ENCODE data around the gene CDIP1.

DNA sequence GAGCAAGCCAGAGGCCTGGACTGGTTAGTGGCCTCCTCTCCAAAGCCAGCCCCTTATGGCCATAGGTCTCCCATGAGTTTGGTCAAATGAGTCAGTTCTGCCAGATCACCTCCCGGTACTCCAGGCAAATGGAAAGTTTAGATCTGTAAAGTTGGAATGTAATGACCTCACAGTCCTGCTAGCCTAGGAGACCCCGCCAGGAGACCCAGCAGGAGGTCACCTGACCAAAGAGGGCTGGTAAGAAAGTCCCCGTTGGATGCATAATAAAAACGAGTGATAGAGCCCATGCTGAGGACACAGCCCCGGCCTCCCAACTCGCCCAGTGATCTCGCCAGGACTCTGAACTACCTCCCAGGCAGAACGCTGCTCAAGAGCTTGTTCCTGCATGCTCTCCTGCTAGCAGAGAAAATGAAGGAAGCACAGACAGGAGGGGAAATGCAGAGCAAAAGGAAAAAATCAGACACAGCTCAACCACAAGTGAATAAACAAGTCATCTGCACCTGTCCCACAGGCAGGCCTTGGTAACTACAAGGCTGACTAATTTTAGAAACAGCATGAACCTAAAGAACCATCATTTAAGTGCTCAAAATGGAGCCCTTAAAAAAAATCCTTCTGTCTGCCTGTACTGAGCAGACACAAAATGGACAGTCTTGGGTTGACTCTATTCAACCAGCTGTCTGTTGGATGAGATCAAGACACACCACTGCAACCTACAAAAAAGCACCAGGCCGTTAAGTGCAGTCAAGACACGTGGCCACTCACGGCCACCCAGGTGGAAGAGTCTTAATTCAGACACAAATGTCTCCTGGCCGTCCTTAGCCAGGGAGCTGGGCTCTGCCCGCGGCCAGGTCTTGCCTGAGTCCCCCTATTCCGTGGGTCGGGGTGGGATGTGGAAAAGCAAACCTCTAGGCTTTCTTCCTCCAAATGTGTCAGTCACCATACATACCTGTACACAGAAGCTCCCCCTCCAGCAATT lies 9.2 kb downstream of the CDIP1 start:
- TF ChIP-seq, protein P1, sequence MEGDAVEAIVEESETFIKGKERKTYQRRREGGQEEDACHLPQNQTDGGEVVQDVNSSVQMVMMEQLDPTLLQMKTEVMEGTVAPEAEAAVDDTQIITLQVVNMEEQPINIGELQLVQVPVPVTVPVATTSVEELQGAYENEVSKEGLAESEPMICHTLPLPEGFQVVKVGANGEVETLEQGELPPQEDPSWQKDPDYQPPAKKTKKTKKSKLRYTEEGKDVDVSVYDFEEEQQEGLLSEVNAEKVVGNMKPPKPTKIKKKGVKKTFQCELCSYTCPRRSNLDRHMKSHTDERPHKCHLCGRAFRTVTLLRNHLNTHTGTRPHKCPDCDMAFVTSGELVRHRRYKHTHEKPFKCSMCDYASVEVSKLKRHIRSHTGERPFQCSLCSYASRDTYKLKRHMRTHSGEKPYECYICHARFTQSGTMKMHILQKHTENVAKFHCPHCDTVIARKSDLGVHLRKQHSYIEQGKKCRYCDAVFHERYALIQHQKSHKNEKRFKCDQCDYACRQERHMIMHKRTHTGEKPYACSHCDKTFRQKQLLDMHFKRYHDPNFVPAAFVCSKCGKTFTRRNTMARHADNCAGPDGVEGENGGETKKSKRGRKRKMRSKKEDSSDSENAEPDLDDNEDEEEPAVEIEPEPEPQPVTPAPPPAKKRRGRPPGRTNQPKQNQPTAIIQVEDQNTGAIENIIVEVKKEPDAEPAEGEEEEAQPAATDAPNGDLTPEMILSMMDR (conservative IDR thresholded peaks at IDR 0.05) = no peak
- TF ChIP-seq ZFX (IDR thresholded peaks at IDR 0.05) = no peak
